Thoracic aorta (tissue), 2 donors: ENCODE measurements around the gene ACR. TPM values are rescaled to one million over a fixed set of nuclear protein-coding genes. Genes with fewer than 3 reads are reported as not detected.

Source experiments
- ATAC-seq: fragments of 150-250 bp; one replicate; pipeline ENCODE4 v1.8.0; 2017; ENCODE audit warnings: low read depth; ENCODE audit not compliant: insufficient number of reproducible peaks, low FRiP score
- DNase-seq: peaks from one replicate; pipeline ENCODE4 v3.0.0-alpha.2; 2020; ENCODE audit warnings: low spot score
- H3K27ac ChIP-seq, 2 donors: fragments of 200-600 bp; sonication (generic); 1 replicate in 1 of 2; 2 replicates in 1 of 2; pipeline ENCODE4 v1.5.1; 2016; ENCODE audit warnings: mild to moderate bottlenecking in 2 of 2, moderate library complexity in 2 of 2
- H3K27me3 ChIP-seq: fragments of 200-600 bp; sonication (generic); replicated peaks from 2 replicates; pipeline ENCODE4 v1.6.0; 2016; ENCODE audit warnings: mild to moderate bottlenecking; ENCODE audit not compliant: insufficient read depth
- H3K36me3 ChIP-seq: fragments of 200-600 bp; sonication (generic); one replicate; pipeline ENCODE4 v1.5.1; 2016
- H3K4me1 ChIP-seq, 2 donors: fragments of 200-600 bp; sonication (generic); 1 replicate in 1 of 2; 2 replicates in 1 of 2; pipeline versions ENCODE4 v1.5.1 to v1.6.0; 2016; ENCODE audit warnings: low read depth in 2 of 2, mild to moderate bottlenecking in 1 of 2; ENCODE audit not compliant: control insufficient read depth in 1 of 2
- H3K4me3 ChIP-seq: fragments of 200-600 bp; sonication (generic); 2 replicates; pipeline ENCODE4 v1.5.1; 2016; ENCODE audit warnings: mild to moderate bottlenecking
- H3K9me3 ChIP-seq: fragments of 200-600 bp; sonication (generic); 2 replicates; pipeline ENCODE4 v1.5.1; 2016
- CTCF ChIP-seq: fragments of 200-600 bp; sonication (generic); IDR thresholded peaks from one replicate; pipeline ENCODE4 v1.5.1; 2019; ENCODE audit warnings: antibody characterized with exemption
- total RNA-seq, 2 donors: library from RNA; depleted of rRNA; stranded (reverse); fragments of >200 nt; gene quantifications; one replicate each; pipeline versions ENCODE4 v1.1.0 to v1.2.3, GENCODE V29; 2016

Gene ACR
- total RNA-seq, 2 donors from 2014 or later = not detected

DNA sequence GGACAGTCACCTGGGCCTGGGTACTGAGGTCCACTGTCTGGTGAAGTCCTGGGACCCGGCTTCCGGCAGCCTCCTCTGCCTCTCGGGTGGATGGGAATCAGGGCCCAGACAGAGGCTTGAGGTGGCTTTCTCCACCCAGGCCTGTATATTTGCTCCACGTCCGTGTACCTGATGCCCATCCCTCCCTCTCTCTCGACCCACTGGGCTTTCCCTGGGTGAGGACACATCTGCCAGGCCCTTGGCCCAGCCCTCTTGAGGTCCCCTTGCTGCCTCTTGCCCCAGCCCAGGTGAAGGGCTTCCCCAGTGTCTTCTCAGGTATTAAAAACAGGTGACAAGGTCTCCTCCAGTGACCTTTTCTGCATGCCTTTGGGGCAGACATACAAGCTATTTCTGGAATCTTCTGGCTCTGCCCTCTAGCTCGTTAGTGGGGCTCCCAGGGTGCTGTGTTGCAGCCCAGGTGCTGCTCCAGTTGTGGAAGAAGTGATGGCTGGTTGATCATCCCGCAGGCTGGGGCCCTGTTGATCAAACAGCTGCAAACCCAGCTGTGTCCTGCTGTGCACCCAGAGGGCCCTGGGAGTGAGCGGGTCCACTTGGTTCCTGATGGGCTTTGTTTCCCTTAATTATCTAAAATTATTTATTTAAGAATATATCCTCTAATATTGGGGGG, 25.5 kb upstream of the ACR start:
- Histone ChIP-seq H3K27ac (no peak overlapping the region), H3K36me3 (no peaks in the 10 kb centered on the region), H3K4me1 (no peaks in the 10 kb centered on the region)

GRCh38 chr22:50713008-50713385, 25.0 kb upstream of the ACR start:
- Histone ChIP-seq H3K4me1 (no peaks in the 10 kb centered on the region), H3K27ac (no peak overlapping the region)

More for the DNA sequence above, 25.5 kb upstream of the ACR start:
- Histone ChIP-seq H3K9me3 (no peaks in the 10 kb centered on the region), H3K4me3 (no peak overlapping the region), H3K27me3 (no peaks in the 10 kb centered on the region)
- TF ChIP-seq CTCF = no peak
- ATAC-seq (no peak), DNase-seq (no peak)

DNA sequence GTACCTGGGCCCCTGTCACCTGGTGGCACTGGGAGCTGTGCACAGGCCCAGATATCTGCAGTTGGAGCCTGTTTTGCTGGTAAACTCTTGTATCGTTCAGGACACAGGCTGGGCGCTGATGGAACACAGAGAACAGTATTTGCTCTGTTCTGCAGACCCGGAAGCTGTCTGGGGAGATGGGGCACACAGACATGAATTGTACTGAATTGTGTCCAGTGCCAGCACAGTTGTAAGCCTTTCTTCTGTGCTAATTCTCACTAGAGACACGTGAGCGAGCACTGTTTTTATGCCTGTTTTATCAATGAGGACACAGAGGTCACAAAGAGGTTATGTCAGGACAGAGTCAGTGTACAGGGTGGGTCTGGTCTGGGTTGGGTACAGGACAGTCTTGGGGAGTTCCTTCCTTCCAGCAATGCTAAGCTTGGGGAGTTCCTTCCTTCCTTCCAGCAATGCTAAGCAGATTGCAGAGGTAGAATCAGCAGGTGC, 24.4 kb upstream of the ACR start:
- TF ChIP-seq CTCF = no peak
- Histone ChIP-seq H3K36me3 (no peaks in the 10 kb centered on the region), H3K4me1 (no peaks in the 10 kb centered on the region), H3K4me3 (no peak overlapping the region), H3K9me3 (no peaks in the 10 kb centered on the region), H3K27ac (no peak overlapping the region), H3K27me3 (no peaks in the 10 kb centered on the region)
- ATAC-seq (no peak), DNase-seq (no peak)

More at GRCh38 chr22:50713008-50713385, 25.0 kb upstream of the ACR start:
- Histone ChIP-seq H3K27me3 (no peaks in the 10 kb centered on the region), H3K4me3 (no peak overlapping the region), H3K9me3 (no peaks in the 10 kb centered on the region), H3K36me3 (no peaks in the 10 kb centered on the region)
- no peak for ATAC-seq
- no peak for DNase-seq
- TF ChIP-seq CTCF = no peak

- no peaks in the 10 kb centered on the region for H3K36me3 ChIP-seq
- H3K4me3 ChIP-seq = no peak overlapping the region
- TF ChIP-seq CTCF = no peak
- H3K4me1 ChIP-seq = no peaks in the 10 kb centered on the region
- DNase-seq (no peak), ATAC-seq (no peak)
- H3K27ac ChIP-seq = no peak overlapping the region
- no peaks in the 10 kb centered on the region for H3K9me3 ChIP-seq
- H3K27me3 ChIP-seq = no peaks in the 10 kb centered on the region
Observed at GRCh38 chr22:50714150-50714549, 23.9 kb upstream of the ACR start.

DNA sequence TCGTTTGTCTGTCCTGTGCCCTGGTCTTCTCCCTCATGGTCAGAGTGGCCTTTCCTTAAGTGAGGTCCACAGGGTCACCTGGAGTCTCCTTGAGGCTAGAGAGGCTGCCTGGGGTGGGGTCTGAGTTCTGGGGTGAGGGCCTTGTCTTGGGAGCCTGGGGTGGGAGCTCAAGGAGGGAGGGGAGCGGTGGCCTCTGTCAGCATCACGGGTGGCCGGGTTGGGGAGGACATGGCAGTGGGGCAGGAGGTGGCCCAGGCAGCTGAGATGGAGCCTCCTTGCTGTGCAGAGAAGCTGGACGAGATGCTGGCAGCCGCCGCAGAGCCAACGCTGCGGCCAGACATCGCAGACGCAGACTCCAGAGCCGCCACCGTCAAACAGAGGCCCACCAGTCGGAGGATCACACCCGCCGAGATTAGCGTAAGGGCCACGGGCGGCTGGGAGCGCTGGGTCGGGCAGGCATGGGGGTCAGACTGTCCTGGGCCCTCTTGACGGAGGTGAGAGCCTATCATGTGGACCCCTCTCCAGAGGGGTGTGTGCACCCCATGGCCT, 23.3 kb upstream of the ACR start:
- ATAC-seq (no peak), DNase-seq (no peak)
- Histone ChIP-seq H3K4me3 (no peak overlapping the region), H3K36me3 (no peaks in the 10 kb centered on the region), H3K4me1 (no peaks in the 10 kb centered on the region), H3K9me3 (no peaks in the 10 kb centered on the region), H3K27ac (no peak overlapping the region), H3K27me3 (no peaks in the 10 kb centered on the region)
- no peak for TF ChIP-seq CTCF
